Hair follicle dermal papilla cell (primary cell): ENCODE measurements around the gene ZNF541. TPM values are rescaled to one million over a fixed set of nuclear protein-coding genes. Genes with fewer than 3 reads are reported as not detected.

Source experiments
- small RNA-seq: library from RNA; depleted of rRNA; stranded (forward); fragments of <200 nt; gene quantifications from one replicate; pipeline ENCODE3, GENCODE V24; 2012
- total RNA-seq: library from RNA; depleted of rRNA; stranded (reverse); fragments of >200 nt; gene quantifications from 2 replicates; pipeline ENCODE4 v1.2.3, GENCODE V29; 2012

The ZNF541 gene
- not detected in 2 replicates for total RNA-seq

GRCh38 chr19:47573071-47574026 lies at the start of gene ZNF541:
TSS of gene ZNF541 (minus strand) at chr19:47573148. CDS start at chr19:47555856, 17,292 bp downstream.

GRCh38 chr19:47608969-47609905 lies 36.3 kb upstream of the ZNF541 start, which contains the start of gene BICRA:
TSS of gene BICRA (plus strand) at chr19:47609134. CDS start at chr19:47673575, 64,441 bp downstream.

Small RNA genes lying within 50 kb of the gene (small RNA-seq; reads per million reads assigned to genes)
- gene RN7SL322P = not detected

Other genes with a start within 250 kb of the ZNF541 start
- 0.32 and 0.49 TPM in 2 replicates for gene C5AR2, start 241.0 kb downstream of the ZNF541 start, total RNA-seq
- gene DHX34, start 223.8 kb downstream of the ZNF541 start, total RNA-seq = 12.8 and 16.7 TPM in 2 replicates
- gene MEIS3, start 153.6 kb downstream of the ZNF541 start, total RNA-seq = 36.7 and 51.6 TPM in 2 replicates
- gene SLC8A2, start 101.3 kb downstream of the ZNF541 start, total RNA-seq = 0.97 TPM in 1 of 2 replicates, not detected in the other
- 2.6 and 2.8 TPM in 2 replicates for gene KPTN, start 88.9 kb downstream of the ZNF541 start, total RNA-seq
- 81.9 and 117 TPM in 2 replicates for gene NAPA, start 58.1 kb downstream of the ZNF541 start, total RNA-seq
- 12.0 and 14.9 TPM in 2 replicates for gene BICRA, start 36.0 kb upstream of the ZNF541 start, total RNA-seq
- gene EHD2, start 140.3 kb upstream of the ZNF541 start, total RNA-seq = 230 and 251 TPM in 2 replicates
- 106 and 110 TPM in 2 replicates for gene NOP53, start 172.4 kb upstream of the ZNF541 start, total RNA-seq
- 127 and 158 TPM in 2 replicates for gene SELENOW, start 205.6 kb upstream of the ZNF541 start, total RNA-seq
- not detected in 2 replicates for gene TPRX1, start 231.4 kb upstream of the ZNF541 start, total RNA-seq
- not detected in 2 replicates for gene CRX, start 248.8 kb upstream of the ZNF541 start, total RNA-seq